Calu3 (cell line): ENCODE data around the gene MYBPHL. TPM values are rescaled to one million over a fixed set of nuclear protein-coding genes. Genes with fewer than 3 reads are reported as not detected.

ENCODE experiments used
- BruUV-seq: library from RNA; stranded (reverse); fragments of 400-500 nt; replicated peaks from 2 replicates; lab custom pipeline; 2021; lab: Mats Ljungman, UMichigan
- CTCF ChIA-PET: fragments of 300-600 bp; sonication (Branson Sonifier 250); formaldehyde crosslinking; loops from one replicate; lab custom pipeline; 2022; ENCODE audit warnings: antibody characterized with exemption; lab: Charles Lee
- DNase-seq: peaks from one replicate; pipeline ENCODE4 v3.0.0; 2022
- H3K27ac Mint-ChIP-seq: one replicate; pipeline ENCODE4 v1.8.0; 2022; ENCODE audit warnings: mixed read lengths; ENCODE audit not compliant: unreplicated experiment
- H3K27me3 Mint-ChIP-seq: one replicate; pipeline ENCODE4 v1.8.0; 2022; ENCODE audit warnings: mixed read lengths; ENCODE audit not compliant: unreplicated experiment
- H3K36me3 Mint-ChIP-seq: one replicate; pipeline ENCODE4 v1.8.0; 2022; ENCODE audit warnings: mild to moderate bottlenecking, moderate library complexity, mixed read lengths; ENCODE audit not compliant: insufficient read depth, unreplicated experiment
- H3K4me1 Mint-ChIP-seq: one replicate; pipeline ENCODE4 v1.8.0; 2022; ENCODE audit warnings: mild to moderate bottlenecking, low read depth, mixed read lengths; ENCODE audit not compliant: unreplicated experiment
- H3K4me3 Mint-ChIP-seq: one replicate; pipeline ENCODE4 v1.8.0; 2022; ENCODE audit warnings: mild to moderate bottlenecking, low read depth, moderate library complexity, mixed read lengths; ENCODE audit not compliant: unreplicated experiment
- H3K9me3 Mint-ChIP-seq: one replicate; pipeline ENCODE4 v1.8.0; 2022; ENCODE audit warnings: low read depth, mixed read lengths; ENCODE audit not compliant: unreplicated experiment
- CTCF ChIP-seq: fragments of 200-600 bp; IDR thresholded peaks from one replicate; pipeline ENCODE4 v1.8.0; 2022; ENCODE audit warnings: antibody characterized with exemption; ENCODE audit not compliant: unreplicated experiment
- intact Hi-C: fragments of 100-400 bp; cut with micrococcal nuclease; formaldehyde crosslinking; loops from one replicate; pipeline ENCODE4 v1.10.0; 2022; ENCODE audit not compliant: unreplicated experiment
- total RNA-seq: library from RNA; stranded (reverse); gene quantifications from 2 replicates; pipeline ENCODE4 v1.2.3, GENCODE V29; 2022

Gene MYBPHL
- total RNA-seq, 1 experiment from 2014 or later = not detected

GRCh38 chr1:109282952-109283747, 23.7 kb downstream of the MYBPHL start, which contains the start of gene PSRC1:
Gene PSRC1, minus strand, starts transcription at chr1:109283145.
- peaks cover 16% of the 10 kb centered on the region for H3K36me3 Mint-ChIP-seq
- intact Hi-C loops = loop anchor here (10.0 kb wide), 1 partner anchor 52 kb away; no protein-coding TSS in a partner anchor
- CTCF ChIA-PET = interaction anchor here (0.6 to 1.0 kb wide), 4 partner anchors 10 to 116 kb away, joined by 4 read pairs; no protein-coding TSS in a partner anchor
- H3K4me1 Mint-ChIP-seq = no peaks in the 10 kb centered on the region
- H3K4me3 Mint-ChIP-seq = peak within 1 kb of the TSS; percentile 87
- H3K27ac Mint-ChIP-seq = peak within 1 kb of the TSS; percentile 47
- no peak for TF ChIP-seq CTCF
- no peaks in the 10 kb centered on the region for H3K9me3 Mint-ChIP-seq
- TSS peak; percentile 86 for BruUV-seq
- no peaks in the 10 kb centered on the region for H3K27me3 Mint-ChIP-seq
- peak; percentile 94 for DNase-seq

DNA sequence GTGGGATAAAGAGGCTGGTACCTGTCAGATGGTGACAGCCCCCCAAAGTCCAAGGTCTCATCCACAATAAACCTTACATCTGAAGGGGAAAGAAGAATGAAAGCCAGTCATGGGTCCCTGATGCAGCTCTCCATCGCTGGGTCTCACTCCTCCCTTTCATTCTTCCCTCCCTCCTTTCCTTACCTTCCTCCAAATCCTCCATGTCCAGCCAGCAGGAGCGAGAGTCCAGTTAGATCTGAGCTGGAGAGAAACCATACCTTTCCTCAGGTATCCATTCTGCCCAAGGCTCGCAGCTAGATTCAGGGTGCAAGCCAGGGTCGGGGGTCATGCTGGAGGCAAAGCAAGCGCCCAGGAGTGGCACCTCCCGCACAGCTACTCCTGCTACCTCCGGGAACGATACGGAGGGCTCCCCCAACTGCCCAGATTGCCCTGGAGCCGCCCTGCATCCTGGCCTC, 24.3 kb downstream of the MYBPHL start:
- Mint-ChIP-seq H3K4me1 (no peaks in the 10 kb centered on the region), H3K9me3 (no peaks in the 10 kb centered on the region), H3K27ac (peak overlapping the region; percentile 47), H3K27me3 (no peaks in the 10 kb centered on the region), H3K36me3 (peaks cover 16% of the 10 kb centered on the region), H3K4me3 (peak overlapping the region; percentile 87)
- TF ChIP-seq CTCF = no peak
- no TSS peak for BruUV-seq
- intact Hi-C loops = loop anchor here (10.0 kb wide), 1 partner anchor 52 kb away; no protein-coding TSS in a partner anchor
- CTCF ChIA-PET = interaction anchor here (0.7 to 1.0 kb wide), 3 partner anchors 9 to 73 kb away, joined by 4 read pairs; no protein-coding TSS in a partner anchor
- DNase-seq = no peak

GRCh38 chr1:109281680-109282496, 24.9 kb downstream of the MYBPHL start:
- no TSS peak for BruUV-seq
- DNase-seq = no peak
- Mint-ChIP-seq H3K4me1 (peaks cover 6% of the 10 kb centered on the region), H3K36me3 (peaks cover 16% of the 10 kb centered on the region), H3K4me3 (peak overlapping the region; percentile 87), H3K27me3 (no peaks in the 10 kb centered on the region), H3K27ac (no peak overlapping the region), H3K9me3 (no peaks in the 10 kb centered on the region)
- TF ChIP-seq CTCF = no peak
- CTCF ChIA-PET = interaction anchor here (1.0 kb wide), 1 partner anchor 9 kb away, joined by 4 read pairs; no protein-coding TSS in a partner anchor
- intact Hi-C loops = loop anchor here (10.0 kb wide), 1 partner anchor 53 kb away; no protein-coding TSS in a partner anchor

DNA sequence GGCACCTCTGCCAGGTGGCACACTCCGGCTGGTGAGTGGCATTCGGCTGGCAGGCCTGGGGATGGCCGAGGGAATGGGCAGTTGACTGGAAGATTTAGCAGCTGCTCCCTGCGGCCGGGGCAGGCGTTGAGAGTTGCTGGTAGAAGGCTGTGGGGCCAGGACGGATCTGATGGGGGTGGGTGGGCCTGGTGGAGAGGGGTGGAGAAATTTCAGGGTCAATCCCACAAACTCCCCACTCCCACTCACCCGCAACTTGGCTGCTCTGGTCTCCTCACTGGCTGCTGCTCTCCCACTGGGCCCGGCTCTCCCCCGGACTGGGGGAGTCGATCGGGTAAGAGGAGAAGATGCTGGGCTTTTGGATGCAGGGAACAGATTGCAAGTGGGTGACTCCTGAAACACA, 25.9 kb downstream of the MYBPHL start:
- Mint-ChIP-seq H3K36me3 (peaks cover 16% of the 10 kb centered on the region), H3K9me3 (no peaks in the 10 kb centered on the region), H3K27me3 (no peaks in the 10 kb centered on the region), H3K27ac (no peak overlapping the region), H3K4me3 (no peak overlapping the region), H3K4me1 (peaks cover 7% of the 10 kb centered on the region)
- no peak for TF ChIP-seq CTCF
- no TSS peak for BruUV-seq
- CTCF ChIA-PET = no interaction called here
- intact Hi-C loops = loop anchor here (10.0 kb wide), 1 partner anchor 54 kb away; no protein-coding TSS in a partner anchor
- DNase-seq = no peak
